Stimulated activated CD4-positive, alpha-beta T cell treated with anti-CD3 and anti-CD28 coated beads, Interleukin-4, amount 100 ng/mL, for 1 hour (primary cell): ENCODE data around the gene FMN1.

Experiments
- DNase-seq: peaks from one replicate; pipeline ENCODE4 v3.0.0-alpha.2; 2020

The FMN1 gene

DNA sequence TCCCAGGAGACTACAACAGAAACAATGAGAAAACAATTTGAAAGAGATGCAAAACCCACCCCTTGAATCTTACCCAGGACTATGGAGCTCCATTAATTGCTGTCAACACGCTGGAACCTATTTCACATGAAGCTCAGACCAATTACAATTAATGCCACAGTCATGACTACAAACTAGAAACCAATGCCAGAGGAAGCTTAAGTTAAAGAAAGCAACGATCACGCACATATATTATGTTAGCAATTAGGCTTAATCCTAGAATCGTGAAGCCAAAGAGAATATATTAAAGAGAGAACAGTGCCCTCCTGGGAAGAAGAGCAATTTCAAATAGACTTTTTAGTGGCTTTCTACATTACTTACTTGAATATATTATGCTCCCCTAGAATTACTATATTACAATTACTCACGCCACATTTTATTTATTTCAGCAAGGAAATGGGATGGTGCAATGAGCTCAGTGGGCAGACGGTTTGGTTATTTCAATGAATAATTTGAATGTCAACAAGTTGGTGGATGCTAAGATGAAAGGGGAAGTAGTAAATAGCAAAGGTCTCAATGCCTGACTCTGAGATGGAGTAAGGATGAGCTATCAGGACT, 351.2 kb downstream of the FMN1 start:
- DNase-seq = no peak

DNA sequence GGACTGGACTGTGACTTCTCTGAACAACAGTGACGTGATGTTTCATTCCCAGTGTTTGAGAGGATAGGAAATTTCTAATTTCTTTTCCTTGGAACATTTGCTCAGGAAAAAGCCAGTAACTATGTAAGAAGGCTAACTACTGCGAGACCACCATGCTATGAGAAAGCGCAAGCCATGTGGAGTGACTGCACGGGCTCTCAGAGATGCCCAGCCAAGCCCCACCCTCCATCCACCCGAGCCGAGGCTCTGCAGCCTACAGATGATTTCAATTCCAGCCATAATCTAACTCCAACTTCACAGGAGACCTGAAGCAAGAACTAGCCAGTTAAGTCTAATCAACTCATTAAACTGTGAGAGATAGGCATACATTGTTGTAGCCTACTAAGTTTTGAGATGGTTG, 352.4 kb downstream of the FMN1 start:
- no peak for DNase-seq

DNA sequence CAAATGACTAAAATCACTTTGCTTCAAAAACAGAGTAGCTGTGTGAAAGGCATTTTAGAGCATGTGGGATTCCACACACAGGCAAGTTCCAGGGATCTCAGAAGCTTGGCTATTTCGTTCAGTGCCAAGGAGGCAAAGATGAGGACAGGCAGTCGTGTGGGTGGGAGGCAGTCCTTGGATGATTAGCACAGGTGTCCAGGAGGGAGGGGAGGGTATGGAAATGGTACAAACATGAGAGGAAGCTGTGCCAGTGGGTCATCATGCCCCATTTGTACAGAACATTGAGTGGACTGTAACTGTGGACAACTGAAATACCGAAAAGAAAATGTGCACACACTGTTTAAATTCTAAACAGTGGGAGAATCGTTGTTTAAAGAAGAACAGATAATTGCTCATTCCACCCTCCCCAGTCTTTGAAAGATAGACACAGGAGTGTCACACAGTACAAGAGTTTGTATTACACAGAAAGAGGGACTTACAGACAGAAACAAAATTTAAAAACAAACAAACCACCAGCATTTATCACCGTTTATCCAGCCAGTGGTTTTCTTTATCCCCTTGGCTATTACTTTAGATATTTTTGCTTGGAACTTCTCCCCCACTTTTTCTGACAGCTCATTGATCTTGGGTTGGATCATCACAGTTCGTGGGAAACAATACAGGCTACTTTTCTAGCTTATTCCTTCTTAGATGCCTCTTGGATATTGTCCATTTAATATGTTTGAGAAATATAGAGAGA, 353.8 kb downstream of the FMN1 start:
- DNase-seq = no peak

DNA sequence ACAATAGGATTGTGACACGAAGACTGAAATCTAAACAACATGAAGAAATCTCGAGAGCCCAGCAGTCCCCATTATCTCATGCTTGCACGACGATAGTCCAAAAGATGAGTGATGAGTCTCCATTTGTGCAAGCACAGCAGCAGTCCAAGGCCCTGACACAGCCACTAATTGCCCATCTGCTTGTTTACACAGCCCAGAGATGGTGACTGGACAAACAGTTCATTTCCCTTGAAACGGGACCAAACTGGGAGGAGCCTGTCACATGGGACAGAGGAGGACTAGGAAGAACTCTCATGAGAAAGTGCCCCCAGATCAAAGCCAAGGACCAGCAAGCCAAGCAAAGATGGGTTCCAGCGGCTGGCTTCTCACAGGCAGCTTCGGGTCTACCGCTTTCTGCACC, 355.7 kb downstream of the FMN1 start:
- no peak for DNase-seq

DNA sequence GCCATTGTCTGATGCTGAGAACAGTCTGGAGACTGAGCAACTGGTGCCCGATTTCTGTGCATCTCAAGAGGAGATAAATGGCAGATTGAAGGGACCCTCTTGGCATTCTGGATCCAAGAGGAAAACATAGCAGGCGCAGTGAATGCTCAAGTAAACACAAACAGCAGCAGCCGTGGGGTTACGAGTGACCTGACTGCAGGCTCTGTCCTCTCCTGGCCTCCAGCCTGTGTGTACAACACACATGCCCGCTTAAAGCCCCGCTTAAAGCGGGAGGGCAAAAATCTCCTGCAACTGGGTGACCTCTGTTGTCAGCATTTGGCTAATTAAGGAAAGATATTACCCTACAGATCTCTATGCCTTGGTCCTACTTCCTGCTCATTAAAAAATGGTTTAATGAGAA, 356.2 kb downstream of the FMN1 start:
- DNase-seq = no peak

DNA sequence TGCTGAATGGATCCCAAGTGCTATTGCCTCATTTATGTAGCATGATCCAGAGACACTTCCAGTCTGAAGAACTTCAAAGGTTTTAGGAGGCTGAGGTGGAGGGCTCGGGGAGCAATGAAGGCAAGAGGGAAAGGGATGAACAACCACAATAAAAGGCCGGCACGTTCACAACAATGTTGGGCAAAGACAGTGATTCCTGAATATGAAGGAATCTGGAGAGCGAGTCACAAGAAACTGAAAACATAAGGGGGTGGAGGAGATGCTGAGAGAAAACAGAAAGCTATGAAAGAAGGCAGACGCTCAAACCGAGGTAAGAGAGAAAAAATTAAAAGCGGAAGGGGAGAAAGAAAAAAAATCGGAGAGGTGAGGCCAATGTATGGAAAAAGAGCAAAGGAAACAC, 356.6 kb downstream of the FMN1 start:
- no peak for DNase-seq

DNA sequence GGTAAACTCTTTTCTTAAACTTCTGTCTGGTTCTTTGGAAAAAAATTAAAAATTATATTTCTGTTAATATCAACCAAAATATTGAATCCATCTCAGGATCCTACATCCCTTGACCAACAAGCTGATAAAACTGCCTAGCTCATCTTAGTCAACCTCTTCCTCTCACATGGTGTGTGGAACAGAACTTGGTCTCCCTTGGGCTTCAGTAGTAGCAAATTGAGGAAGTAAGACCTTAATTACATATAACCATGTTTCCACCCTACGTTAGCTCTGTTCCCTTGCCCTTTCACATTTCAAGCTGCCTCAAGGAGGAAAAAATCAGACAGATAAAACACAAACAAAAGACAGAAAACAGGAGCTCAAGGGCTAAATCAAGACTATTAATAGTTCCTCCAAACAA, 360.4 kb downstream of the FMN1 start:
- no peak for DNase-seq

DNA sequence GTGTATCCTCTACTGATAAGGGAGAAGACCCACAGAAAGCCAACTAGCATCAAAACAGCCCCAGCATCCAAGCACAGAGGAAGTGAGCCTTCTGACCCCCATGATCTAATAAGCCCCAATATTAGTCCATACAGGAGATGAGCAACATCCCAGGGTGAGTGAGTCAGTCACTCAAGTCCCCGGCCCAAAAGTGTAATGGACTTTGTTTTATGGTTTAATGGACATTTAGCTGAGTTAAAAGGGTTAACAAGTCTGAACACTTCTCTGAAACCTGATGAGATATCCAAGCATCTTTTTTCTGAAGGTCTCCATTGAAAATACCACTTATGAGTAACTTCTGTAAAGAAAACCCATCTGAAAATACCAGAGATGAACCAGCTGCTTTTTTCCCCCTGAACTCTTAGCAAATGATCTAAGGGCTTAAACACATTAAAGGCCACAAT, 361.1 kb downstream of the FMN1 start:
- no peak for DNase-seq

DNA sequence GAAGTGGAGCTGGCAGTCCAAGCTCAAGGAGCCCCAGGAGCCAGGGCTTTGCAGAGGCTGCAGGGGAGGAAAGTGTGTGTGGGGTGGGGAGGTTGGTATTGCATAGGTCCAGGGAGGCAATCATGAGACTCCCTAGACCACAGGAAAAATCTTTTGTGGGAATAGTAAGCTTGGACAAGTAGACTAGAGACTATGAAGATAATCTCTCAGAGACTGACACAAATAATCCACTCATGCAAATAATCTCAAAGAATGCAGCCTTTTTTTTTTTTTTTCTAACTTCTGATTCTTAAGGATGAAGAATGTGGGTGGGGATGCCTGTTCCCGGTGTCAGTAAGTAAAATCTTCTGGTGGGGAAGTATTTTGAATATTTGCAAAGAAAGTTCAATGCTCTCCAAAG, 363.0 kb downstream of the FMN1 start:
- no peak for DNase-seq

DNA sequence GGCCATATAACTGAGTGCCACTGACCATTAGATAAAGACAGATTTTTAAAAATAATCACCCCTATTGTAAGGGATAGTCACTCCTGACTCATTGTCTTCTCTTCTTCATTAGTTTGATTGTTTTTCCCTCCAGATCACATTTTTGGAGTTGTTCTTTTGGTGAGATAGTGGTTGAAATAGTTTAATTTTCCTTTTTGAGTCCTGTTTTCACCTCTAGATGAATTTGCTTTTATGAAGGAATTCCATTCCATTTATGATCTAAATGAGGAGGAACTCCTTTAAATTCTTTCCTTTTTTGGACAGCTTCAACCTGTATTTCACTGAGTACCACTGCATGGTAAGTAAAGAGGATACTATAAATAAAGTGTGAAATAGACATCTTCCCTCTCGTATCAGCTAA, 364.3 kb downstream of the FMN1 start:
- DNase-seq = no peak

DNA sequence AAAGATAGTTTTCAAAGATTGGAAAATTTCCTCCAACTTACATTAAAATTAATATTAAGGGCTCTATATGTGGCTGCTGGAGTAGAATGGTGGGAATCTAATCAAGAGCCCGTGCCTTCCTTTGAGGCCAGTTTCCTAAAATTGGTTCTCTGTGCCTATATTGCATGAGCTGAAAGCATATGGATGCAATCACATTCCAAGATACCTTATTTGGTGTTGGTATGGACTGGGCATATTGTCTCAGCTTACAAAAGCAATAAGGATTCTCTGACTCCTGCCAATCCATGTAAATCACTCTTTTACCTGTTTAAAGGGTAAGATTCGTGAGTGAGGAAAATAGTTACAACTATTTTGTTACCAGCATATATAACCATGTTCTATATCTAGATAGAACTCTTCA, 365.1 kb downstream of the FMN1 start:
- DNase-seq = no peak

DNA sequence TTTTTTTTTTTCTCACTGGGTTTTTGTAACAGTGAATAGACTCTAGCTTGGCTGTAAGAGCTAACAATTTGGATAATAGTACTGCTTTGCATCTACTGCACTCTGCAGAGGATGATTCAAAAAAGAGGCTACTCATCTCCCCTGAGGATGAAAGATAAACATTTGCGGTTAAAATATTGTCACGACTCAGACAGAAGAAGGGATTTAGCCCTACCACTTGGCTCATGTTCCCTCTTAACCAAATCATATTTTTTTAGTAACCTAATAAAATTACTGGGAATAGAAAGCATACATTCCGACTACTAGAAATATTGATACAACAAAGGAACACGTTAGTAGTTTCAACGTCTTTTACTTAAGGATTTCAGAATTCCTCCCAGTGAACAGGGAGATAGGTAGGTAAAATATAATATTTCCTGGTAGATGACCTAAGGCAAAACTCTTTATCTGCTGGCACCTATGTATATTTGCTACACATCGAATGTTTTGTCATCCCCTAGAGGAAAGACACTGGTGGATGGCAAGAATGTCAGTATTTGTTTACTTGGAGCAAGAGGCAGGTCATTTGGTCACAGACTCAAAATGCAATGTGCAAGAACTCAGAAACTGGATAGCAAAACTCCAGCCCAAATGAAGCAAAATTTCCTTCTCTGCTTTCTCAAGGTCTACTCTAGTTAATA, 365.9 kb downstream of the FMN1 start:
- no peak for DNase-seq

DNA sequence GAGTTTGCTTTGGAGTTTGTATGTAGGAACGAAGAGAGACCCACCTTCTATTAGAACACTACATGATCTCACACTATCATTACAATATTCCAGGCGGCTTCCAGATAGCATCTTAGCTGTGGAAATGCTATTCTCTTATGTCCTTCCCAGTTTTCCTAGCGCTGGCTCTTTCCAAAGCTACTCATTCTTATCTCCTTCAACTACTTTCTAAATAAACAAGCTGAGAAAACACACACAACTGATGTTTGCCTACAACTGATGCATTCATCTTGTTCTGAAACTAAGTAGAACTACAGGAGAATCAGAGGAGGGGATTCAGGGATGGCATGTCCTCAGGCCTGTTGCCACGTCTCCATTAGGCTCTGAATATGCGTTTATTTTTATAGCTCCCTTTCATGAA, 367.8 kb downstream of the FMN1 start:
- no peak for DNase-seq

DNA sequence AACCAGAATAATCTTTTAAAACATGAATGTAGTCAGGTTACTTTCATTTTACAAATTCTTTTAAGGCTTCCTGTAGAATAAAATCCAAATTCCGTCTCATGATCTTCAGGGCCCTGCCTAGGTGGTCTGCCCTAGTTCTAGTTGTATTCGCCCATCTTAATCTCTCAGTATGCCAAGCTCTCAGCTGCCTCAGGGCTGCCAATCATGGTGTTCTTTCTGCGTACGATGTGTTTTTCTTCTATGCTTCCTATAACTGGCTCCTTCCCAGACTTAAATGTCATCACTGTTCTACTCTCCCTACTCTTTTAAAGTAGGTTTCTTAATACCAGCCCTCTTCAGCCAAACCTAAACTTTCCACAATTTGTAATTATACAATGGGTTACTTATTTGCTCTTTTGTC, 369.3 kb downstream of the FMN1 start:
- DNase-seq = no peak

DNA sequence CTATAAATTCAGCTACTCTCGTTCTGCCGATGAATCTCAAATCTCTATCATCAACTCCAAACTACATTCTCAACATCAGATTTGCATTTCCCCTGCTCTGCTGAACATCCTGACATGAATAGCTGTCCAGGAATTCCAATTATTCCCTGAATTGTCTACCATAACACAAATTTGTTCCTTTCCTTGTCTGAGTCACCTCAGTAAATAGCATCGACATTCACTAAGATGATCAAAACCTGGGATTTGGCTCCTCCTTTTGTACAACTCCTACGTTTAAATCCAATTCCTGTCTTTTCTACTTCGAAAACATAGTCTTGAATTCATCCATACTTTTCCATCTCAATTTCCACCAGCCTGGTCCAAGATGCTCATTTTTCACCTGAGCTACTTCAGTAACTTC, 369.7 kb downstream of the FMN1 start:
- no peak for DNase-seq

DNA sequence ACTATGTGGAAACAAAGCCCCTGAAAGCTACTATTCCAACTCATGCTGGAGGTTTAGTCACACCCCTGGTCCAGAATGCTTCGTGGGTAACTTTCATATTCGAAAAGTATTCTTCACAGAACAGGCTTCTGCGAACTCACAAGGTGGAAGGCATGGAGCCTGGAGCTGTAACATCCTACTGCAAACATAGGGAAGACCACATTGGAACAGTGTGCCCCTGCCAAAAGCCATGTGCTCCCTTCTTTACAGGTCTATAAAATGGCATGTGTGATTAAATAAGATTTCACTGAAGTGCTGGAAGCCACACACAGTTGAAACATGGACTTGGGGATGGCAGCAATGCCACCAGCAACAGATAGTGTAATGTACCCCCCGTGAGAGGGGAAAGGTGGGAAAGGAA, 370.8 kb downstream of the FMN1 start:
- no peak for DNase-seq

DNA sequence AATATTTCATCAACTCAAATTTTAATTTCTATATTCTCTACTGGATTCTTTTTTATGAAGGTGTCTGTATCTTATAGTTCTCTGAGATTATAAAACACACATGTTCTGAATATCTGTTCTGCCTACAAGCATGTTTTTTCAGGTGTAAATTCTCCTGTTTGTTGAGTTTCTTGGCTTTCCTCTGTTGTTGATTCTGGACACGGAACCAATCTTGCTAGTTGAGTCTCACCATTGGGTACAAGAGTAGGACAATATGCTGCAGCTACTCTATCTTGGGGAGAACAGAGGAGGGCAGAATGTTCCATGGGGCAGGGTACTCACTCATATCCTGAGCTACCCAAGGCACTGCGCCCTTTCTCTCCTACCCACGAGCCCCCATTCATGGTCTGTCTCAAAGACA, 371.8 kb downstream of the FMN1 start:
- no peak for DNase-seq

DNA sequence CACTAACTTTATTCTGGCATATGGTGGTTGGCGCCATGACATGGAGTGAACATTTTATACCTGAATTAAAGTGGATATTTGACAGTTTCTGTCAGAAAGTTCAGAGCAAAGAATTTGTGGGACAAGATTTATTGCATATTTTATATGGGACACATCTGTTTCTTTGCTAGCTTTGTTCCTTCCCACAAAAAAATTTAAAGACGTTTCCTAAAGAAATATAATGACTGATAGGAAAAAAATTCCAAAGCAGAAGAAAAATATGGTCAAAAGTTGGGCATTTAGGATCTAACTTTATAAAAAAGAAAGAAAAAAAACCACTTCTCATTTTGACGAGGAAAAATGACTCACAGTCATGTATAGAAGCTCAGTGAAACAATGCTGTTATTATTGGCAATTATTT, 375.1 kb downstream of the FMN1 start:
- DNase-seq = no peak

DNA sequence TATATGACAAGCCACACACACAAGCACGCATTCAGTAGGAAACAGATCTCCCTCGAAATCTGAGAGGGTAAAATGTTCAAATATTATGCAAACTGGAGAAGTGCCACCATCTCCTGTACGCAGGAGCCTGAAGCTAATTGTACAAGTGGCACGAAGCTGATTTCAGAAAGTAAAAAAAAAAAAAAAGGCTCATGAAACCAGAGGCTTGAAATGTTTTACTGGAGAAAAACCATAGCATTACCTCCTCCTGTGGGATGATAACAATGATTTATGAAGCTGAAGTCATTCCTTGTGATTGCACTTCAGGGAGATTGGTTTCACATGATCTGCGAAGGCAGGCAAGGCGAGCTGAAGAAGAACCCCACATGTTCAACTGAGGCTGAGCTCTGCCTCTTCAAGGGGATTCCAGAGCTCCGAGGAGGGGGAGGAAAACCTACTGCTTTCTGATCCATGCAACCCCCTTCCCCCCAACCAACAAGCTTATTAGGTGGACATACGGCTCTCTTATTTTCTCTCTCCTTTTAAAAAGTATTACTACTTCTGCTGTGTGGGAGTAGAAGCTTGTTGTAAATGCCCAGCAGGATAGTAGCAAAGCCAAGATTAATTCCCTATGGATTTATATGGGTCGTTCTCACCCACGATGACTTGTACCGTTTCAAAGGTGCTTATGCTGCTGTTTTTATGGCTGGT, 375.6 kb downstream of the FMN1 start:
- DNase-seq = no peak

DNA sequence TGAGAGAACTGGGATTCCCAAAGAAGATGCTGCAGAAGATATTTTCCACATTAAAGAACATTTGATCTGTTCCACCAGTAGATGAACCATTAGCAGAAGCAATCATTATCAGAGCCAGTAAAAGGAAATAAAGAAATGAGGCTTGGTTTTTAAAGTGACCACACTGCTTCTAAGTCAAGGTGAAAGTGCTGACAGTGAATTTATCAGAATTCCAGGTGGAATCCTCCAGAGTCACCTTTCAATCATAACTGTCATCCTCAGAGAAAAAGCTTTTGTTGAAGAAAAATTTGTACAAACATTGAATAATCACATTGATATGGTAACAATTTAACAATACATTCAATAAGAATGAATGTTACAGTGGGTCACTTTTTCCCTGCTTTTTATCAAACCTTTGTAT, 376.9 kb downstream of the FMN1 start:
- no peak for DNase-seq

DNA sequence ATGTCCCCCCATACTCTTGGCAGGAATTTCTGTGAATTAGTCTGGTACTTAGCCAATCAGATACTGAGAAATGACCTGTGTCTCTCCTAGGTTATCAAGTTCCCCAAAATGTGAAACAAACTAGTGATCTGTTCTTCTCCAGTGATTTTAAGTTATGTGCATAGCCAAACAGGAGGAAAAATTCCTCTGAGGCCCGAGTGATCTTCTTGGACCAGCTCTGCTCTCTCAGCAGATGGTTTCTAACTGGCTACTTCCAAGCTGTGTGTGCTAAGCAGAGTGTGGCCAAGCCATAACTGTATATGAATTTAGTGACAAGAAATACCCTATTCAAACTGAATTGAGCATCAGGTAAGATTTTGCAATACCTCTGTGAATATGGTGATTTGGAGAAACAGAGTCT, 387.2 kb downstream of the FMN1 start:
- DNase-seq = no peak

DNA sequence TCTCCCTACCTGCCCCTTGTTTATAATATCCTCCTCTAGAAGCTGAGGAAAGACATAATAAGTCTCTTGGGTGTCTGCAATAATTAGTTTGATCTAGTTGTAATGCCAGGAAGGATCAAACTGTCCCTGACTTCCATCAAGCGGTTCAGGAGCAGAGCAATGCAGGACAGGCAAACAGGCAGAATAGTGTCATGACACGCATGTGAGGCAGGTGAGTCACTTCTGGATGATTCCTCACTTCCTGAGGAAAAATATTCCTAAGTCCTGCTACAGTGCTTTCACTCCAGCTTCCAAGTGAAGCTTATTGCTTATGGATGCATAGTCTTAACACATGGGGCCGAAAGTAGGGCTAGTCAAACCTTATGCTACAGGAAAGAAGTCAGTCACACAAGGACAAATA, 390.9 kb downstream of the FMN1 start:
- DNase-seq = no peak

DNA sequence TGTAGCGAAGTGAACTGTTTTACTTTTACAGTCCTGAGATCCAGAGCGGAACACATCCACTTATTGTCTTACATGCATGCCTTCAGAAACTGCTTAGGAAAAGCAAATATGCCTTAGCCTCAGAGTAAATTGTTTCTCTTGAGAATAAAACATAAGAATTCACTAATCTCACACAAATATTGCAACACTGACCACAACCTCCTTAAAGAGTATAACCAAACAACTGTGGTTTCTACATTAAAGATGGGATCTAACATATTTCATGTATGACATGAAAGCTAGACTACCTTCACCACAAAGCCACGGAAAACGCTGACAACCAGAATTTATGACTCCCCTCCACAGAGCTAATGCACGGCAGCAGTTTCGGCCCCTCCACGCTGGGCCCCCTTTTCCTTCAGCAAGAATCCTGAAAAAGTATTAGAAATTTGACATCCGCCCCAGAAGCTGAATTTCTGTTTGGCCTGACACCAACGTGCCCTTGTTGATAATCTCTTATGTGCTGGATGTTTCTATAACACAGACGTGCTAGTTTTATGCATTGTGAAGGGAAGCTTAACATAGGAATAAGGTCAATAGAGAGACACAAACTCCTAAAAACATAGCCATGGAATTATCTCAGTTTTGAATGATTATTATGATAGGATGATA, 392.1 kb downstream of the FMN1 start:
- no peak for DNase-seq
